A673 (cell line): ENCODE measurements around the gene FBXL7.

Source experiments
- CTCF ChIP-seq: fragments of 300-800, 200-600 bp; sonication (generic); conservative IDR thresholded peaks from 2 replicates; pipeline ENCODE4 v1.5.1; 2017; ENCODE audit warnings: low read depth, mild to moderate bottlenecking, antibody characterized with exemption, low read length, moderate library complexity, mixed read lengths
- EZH2 ChIP-seq: fragments of 200-600 bp; sonication (generic); IDR thresholded peaks from 2 replicates; pipeline ENCODE4 v1.6.1; 2017; ENCODE audit warnings: borderline replicate concordance, low read depth, mild to moderate bottlenecking, mixed read lengths, antibody characterized with exemption, low read length; ENCODE audit not compliant: poor library complexity, severe bottlenecking

GRCh38 chr5:15630441-15630840, 130.5 kb downstream of the FBXL7 start:
- TF ChIP-seq CTCF (no peak), EZH2 (no peak)
